CD4-positive, alpha-beta T cell treated with Interleukin-4 for 1 hour (primary cell): ENCODE measurements around the gene DEXI.
"Not testable (repeated sequence)": the region's sequence is repeated elsewhere in the genome, so short reads cannot be mapped to it uniquely, and the experiment has no call there.

Experiments
- DNase-seq, 2 donors: peaks; one replicate each; pipeline ENCODE4 v3.0.0-alpha.2; 2020 to 2022

The DEXI gene

DNA sequence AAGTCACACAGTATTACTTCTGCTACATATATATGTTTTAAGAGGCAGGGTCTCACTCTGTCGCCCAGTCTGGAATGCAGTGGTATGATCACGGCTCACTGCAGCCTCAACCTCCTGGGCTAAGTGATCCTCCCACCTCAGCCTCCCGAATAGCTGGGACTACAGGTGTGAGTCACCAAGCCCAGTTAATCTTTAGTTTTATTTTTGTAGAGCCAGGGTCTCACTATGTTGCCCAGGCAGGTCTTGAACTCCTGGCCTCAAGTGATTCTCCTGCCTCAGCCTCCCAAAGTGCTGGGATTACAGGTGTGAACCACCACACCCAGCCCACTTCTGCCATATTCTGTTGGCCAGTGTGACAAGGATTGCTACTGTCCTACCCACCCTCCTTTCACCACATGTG is 17.0 kb downstream of the DEXI start:
- not testable (repeated sequence) for DNase-seq

DNA sequence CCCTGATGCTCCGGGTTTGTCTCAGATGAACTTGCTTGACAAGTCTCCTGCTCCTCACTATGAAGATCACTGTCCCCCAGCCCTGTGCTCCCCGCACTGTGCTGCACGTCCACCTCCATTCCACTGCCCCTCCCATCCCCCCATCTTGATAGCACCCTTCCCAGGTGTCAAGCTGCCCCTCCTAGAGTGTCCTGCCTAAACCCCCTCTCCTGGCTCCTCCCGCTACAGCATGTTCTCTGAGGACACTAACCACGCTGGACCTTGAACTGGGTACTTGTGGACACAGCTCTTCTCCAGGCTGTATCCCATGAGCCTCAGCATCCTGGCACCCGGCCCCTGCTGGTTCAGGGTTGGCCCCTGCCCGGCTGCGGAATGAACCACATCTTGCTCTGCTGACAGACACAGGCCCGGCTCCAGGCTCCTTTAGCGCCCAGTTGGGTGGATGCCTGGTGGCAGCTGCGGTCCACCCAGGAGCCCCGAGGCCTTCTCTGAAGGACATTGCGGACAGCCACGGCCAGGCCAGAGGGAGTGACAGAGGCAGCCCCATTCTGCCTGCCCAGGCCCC is 18.5 kb downstream of the DEXI start:
- no peak for DNase-seq

DNA sequence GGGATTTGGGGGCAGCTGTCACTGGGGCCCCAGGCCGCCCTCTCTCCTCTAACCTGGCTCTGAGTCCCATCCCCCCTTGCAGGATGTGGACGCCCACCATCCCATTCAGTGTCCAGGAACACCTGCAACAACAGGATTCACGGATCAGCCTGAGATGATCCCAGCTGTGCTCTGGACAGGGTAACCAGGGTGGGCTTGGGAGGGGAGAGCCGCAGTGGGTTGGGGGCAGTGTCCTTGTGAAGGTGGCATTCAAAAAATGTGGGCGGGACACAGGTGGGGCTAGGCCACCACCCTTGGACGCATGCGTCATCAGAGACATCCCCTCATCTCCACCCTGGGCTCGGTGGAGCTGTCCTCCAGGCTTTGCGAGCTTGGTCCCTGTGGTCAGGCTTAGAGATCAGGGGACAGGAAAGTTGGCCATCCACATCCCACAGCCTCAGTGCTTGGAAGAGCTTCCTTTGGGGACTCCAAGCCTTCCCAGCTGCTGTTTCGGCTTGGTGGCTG is 19.1 kb downstream of the DEXI start:
- DNase-seq: no peak

DNA sequence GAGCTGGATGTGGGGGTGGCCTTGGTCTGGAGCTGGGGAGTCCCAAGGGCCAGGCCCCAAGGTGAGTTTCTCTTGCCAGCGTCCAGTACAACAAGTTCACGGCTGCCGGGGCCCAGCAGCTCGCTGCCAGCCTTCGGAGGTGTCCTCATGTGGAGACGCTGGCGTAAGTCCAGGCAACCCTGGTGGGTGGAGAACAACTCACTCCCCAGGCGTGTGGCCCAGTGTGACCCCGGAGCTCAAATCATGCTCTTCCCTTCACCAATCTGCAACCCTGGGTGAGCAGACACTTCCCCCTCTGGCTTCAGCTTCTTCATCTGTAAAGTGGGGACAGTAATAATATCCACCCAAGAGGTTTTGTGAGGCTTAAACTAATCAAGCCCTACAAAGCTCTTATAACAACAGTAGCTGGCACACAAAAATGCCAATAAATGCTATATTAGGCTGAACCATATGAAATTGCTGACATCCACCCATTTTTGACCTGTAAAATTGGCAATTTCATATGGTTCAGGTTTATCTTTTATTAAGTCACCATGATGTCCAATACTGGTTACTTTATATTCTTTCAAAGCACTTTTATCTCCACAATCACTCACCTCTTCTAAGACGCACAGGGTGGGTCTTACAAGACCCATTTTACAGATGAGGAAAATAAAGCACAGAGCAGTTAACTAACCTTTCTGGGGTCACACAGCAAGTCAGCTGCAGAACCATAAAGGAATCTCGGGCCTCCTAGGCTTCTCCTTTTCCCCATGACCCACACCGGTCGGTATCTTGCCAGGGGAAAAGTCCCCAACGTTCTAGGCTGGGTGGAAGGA is 19.7 kb downstream of the DEXI start:
- no peak for DNase-seq

DNA sequence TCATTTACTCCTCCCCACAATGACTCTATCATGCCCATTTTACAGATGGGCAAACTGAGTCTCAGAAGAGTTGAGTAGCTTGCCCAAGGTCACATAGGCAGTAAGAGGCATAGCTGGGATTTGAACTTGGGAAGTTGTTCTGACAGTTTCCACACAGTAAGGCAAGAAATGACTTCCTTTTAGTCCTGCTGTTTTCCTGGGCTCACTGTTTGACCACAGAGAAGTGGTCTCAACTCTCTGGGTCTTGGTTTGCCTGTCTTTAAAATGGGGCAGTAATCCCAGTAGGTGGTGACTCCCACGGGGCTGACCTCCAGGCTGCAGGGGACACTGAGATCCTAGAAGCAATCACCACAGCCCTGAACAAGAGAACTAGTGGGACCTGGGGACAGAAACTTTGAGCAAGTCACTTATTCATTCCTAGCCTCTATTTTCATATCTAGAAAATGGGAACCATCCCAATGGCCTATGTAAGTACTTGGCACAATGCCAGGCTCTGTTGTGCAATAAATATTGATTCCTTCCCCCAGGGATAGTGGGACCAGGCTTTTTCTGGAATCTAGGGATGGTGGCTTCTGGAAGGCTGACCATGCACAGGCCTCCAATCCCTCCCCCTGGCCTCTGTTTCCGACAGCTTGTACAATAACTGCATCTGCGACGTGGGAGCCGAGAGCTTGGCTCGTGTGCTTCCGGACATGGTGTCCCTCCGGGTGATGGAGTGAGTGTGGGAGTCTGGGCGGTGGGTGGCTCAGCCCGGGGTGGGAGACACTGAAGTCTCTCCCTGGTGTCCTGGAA is 20.5 kb downstream of the DEXI start:
- DNase-seq: no peak

DNA sequence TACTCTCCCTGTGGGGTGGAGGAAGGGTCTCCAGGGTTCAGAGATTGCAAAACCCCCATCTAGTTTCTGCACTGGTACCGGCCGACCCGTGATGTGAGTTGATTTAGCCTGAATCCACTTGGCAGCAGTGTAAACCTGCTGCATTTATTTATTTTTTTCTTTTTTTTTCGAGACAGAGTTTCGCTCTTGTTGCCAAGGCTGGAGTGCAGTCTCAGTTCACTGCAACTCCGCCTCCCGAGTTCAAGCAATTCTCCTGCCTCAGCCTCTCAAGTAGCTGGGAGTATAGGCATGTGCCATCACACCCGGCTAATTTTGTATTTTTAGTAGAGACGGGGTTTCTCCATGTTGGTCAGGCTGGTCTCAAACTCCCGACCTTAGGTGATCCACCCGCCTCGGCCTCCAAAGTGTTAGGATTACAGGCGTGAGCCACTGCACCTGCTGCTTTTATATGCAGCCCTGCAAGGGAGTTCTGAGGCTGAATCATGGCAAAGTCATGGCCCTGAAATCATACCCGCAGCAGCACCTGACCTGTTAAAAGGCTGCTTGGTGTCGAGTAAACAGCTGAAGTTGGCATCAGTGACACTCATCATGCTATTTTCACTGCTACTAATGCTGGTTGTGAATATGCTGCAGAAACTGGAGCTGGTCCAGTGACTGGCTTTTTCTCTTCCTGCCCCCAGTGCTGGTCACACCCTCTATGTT is 21.4 kb downstream of the DEXI start:
- no peak for DNase-seq

DNA sequence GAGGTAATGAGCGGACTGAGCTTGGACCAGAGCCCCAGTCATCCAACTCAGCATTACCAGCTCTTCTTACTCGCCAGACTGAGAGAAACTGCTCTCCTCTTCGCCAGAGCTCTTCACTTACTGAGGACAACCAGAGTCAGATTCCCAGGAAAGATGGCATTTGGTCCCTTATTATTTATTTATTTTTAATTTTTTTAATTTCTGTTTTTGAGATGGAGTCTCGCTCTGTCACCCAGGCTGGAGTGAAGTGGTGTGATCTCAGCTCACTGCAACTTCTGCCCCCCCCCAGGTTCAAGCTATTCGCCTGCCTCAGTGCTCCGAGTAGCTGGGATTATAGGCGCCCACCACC is 23.3 kb downstream of the DEXI start:
- DNase-seq: no peak

DNA sequence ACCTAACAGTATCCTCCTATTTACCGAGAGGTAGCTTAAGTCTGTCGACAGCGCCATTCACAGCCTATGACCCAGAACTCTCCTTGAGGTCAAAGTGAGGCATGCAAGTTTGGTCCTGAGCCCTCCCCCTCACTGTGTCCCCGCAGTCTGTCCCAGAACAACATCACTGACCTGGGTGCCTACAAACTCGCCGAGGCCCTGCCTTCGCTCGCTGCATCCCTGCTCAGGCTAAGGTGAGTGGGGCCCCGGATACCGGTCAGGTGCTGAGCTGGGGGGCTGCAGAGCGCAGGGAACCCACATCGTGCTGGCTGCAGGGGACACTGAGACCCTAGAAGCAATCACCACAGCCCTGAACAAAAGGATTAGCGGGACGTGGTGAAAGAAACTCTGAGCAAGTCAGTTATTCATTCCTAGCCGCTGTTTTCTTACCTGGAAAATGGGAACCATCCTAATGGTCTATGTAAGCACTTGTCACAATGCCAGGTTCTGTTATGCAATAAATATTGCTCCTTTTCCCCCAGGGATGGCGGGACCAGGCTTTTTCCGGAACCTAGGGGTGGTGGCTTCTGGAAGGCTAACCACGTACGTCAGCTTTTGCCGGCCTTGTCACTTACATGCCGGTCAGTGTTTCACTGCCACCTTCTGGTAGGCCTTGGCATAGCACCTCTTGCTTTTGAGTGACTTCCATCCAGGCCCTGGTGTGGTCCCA is 23.8 kb downstream of the DEXI start:
- DNase-seq: peak; percentile 82 to 86

DNA sequence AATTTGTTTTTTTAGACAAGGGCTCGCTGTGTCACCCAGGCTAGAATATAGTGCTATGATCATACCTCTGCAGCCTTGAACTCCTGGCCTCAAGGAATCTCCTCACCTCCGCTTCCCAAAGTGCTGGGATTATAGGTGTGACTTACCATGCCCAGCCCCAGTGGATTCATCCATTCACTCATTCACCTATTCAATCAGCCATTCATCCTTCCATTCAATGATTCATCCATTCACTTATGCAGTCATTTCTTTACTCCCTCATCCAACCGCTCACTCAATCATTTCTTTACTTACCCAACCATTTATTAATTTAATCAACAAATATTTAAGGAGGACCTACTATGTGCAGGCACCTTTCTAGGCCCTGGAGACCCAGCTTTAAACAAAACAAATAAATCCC is 25.7 kb downstream of the DEXI start:
- no peak for DNase-seq

DNA sequence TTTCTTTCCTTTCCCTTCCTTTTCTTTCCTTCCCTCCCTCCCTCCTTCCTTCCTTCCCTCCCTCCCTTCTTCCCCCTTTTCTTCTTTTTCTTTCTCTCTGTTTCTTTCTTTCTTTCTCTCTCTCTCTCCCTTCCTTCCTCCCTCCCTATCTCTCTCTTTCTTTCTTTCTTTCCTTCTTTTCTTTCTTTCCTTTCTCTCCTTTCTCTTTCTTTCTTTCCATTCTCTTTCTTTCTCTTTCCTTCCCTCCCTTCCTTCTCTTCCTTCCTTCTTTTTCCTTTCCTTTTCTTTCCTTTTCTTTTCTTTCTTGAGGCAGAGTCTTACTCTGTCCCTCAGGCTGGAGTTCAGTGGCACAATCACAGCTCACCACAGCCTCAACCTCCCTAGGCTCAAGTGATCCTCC is 31.0 kb downstream of the DEXI start:
- DNase-seq: no peak

DNA sequence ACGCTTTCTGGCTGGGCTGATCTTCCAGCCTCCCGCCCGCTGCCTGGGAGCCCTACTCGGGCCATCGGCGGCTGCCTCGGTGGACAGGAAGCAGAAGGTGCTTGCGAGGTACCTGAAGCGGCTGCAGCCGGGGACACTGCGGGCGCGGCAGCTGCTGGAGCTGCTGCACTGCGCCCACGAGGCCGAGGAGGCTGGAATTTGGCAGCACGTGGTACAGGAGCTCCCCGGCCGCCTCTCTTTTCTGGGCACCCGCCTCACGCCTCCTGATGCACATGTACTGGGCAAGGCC is 34.6 kb downstream of the DEXI start:
- DNase-seq: no peak

DNA sequence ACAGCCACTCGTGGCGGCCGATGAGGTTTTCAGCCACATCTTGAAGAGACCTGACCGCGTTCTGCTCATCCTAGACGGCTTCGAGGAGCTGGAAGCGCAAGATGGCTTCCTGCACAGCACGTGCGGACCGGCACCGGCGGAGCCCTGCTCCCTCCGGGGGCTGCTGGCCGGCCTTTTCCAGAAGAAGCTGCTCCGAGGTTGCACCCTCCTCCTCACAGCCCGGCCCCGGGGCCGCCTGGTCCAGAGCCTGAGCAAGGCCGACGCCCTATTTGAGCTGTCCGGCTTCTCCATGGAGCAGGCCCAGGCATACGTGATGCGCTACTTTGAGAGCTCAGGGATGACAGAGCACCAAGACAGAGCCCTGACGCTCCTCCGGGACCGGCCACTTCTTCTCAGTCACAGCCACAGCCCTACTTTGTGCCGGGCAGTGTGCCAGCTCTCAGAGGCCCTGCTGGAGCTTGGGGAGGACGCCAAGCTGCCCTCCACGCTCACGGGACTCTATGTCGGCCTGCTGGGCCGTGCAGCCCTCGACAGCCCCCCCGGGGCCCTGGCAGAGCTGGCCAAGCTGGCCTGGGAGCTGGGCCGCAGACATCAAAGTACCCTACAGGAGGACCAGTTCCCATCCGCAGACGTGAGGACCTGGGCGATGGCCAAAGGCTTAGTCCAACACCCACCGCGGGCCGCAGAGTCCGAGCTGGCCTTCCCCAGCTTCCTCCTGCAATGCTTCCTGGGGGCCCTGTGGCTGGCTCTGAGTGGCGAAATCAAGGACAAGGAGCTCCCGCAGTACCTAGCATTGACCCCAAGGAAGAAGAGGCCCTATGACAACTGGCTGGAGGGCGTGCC is 35.1 kb downstream of the DEXI start:
- no peak for DNase-seq

DNA sequence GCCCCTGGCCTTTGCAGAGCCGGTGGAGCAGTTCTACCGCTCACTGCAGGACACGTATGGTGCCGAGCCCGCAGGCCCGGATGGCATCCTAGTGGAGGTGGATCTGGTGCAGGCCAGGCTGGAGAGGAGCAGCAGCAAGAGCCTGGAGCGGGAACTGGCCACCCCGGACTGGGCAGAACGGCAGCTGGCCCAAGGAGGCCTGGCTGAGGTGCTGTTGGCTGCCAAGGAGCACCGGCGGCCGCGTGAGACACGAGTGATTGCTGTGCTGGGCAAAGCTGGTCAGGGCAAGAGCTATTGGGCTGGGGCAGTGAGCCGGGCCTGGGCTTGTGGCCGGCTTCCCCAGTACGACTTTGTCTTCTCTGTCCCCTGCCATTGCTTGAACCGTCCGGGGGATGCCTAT is 35.8 kb downstream of the DEXI start:
- DNase-seq: no peak

DNA sequence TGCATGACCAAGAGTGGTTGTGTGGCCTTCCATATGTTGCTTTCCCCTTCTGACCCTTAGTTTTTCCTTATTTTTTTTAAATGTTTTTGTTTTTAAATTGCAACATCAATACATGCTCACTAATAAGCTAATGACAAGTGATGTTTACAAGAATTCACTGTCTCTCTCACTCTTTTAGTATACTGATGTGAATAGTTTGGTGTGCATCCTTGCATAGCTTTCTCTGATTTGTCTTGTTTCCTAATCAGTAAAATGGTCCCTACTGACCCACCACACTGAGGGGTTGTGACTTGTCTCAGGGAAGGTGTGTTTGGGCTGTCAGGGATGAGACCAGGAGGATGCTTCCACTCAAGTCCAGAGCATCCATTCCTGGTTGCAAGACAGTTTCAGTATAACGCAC is 39.3 kb downstream of the DEXI start:
- DNase-seq: no peak

DNA sequence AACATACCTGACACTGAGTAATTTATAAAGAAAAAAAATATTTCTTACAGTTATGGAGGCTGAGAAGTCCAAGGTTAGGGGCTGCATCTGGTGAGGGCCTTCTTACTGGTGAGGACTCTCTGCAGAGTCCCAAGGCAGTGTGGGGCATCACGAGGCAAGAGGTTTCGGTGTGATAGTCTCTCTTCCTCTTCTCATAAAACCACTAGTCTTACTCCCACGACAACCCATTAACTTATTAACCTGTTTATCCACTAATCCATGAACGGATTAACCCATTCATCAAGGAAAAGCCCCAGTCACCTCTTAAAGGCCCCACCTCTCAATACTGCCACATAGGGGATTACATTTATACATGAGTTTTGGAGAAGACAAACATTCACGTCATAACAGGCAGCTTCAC is 45.1 kb downstream of the DEXI start:
- no peak for DNase-seq

DNA sequence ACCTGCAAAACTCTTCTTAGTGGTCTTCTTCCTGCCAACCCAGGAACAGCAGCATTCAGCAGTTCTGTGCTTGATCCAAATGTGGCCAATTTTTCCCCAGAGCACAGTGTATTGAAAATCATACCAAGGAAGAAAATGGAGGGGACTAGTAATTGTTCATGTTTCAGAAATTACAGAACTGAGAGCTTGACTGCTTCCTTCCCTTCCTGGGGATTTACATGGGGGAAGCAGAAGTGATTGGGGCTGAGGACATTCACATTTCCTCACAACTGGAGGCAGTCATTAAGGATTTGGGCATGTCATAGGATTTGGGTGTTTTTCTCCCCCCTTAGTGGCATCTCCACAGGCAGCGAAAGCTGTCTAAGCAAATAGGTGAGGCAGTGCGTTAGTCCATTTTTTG is 45.5 kb downstream of the DEXI start:
- no peak for DNase-seq

DNA sequence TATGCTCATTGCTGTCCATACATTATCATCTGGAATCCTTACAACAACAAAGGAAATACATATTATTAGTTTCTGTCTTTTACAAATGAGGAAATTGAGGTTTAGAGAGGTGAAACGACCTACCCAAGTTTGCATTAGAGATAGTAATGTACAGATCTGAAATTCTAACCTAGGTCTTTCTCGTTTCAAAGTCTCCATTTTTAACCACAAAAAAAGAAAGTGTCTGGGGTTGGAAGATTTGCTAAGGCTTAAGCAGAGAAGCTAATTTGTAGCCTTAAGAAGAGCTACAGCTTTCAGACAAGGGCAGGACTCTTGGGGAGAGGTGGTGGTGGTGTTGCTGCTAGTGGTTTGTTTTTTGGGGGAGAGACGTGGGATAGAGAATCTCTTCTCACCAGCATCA is 46.1 kb downstream of the DEXI start:
- no peak for DNase-seq

DNA sequence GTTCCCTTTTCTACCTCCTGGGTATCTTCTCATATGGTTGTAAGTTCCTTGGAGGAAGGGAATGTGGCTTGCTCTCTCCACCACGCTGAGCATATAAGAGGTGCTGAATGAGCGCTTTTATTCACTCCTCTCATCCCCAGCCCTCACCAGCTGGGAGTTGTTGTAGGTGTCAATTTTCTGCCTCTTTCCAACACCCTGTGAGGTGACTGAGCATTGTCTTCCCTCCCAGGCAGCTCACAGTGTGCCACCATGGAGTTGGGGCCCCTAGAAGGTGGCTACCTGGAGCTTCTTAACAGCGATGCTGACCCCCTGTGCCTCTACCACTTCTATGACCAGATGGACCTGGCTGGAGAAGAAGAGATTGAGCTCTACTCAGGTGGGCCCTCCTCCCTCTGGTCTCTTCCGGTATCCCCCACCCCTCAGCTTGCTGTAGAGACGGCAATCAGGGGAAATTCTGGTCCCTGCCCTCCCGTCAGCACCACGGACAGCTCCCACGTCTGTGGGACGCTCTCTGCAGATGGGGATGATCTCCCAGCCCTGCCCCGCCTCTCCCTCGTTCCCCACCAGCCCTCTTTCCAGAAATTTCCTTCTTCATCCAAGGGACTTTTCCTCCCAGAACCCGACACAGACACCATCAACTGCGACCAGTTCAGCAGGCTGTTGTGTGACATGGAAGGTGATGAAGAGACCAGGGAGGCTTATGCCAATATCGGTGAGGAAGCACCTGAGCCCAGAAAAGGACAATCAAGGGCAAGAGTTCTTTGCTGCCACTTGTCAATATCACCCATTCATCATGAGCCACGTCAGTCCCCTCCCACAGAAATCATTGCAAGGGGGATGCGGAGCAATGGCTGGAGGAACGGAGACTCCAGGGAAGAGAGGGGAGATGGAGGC is 47.0 kb downstream of the DEXI start:
- no peak for DNase-seq

DNA sequence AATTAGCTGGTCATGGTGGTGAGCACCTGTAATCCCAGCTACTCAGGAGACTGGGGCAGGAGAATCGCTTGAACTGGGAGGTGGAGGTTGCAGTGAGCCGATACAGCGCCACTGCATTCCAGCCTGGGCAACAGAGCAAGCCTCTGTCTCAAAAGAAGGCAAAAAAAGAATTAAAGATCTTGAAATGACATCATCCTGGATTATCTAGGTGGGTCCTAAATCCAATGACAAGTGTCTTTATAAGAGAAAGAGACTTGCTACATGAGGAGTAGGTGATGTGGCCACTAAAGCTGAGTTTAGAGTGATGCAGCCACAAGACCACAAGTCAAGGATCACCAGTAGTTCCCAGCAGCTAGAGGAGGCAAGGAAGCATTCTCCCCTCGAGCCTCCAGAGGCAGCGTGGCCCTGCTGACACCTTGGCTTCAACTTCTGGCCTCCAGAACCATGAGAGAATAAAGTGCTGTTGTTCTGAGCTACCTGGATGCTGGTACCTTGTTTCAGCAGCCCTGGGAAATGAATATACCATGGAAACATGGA is 49.4 kb downstream of the DEXI start:
- DNase-seq: no peak

DNA sequence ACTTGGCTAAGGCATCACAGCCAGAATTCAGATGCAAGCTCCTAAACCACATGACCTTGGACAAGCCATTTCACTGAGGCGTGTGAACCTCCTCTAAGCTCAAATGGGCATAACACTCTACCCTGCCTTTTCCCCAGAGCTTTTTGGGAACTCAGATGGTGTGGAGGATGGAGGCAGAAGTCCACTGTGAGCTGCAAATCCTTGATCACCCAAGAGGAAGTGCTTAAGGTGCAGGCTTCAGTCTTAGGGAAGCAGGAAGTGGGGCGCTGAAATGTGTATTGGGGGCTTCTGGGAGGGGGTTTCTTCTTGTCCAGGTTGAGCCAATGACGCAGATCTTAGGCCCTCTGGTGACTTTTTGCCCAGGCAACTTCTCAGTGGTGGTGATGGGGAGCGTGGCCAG is 52.4 kb downstream of the DEXI start:
- DNase-seq: no peak
